Measurements from ENCODE around the gene SAFB2.
"Not testable (repeated sequence)": the region's sequence is repeated elsewhere in the genome, so short reads cannot be mapped to it uniquely, and the experiment has no call there.

Gene SAFB2

GRCh38 chr19:5615756-5616327 is 6.7 kb downstream of the SAFB2 start:
- no peak for ATAC-seq (replicated peaks; ENCODE audit: extremely low read depth, poor library complexity, severe bottlenecking)
- Mint-ChIP-seq H3K36me3 (ENCODE audit: insufficient read depth) (peaks cover 80% of the 10 kb centered on the region), H3K4me3 (no peak overlapping the region), H3K27me3 (no peaks in the 10 kb centered on the region), H3K27ac (ENCODE audit: low read depth) (no peak overlapping the region), H3K9me3 (no peaks in the 10 kb centered on the region), H3K4me1 (peaks cover 38% of the 10 kb centered on the region)
- no peak for DNase-seq (ENCODE audit: low spot score in 2 of 2)

DNA sequence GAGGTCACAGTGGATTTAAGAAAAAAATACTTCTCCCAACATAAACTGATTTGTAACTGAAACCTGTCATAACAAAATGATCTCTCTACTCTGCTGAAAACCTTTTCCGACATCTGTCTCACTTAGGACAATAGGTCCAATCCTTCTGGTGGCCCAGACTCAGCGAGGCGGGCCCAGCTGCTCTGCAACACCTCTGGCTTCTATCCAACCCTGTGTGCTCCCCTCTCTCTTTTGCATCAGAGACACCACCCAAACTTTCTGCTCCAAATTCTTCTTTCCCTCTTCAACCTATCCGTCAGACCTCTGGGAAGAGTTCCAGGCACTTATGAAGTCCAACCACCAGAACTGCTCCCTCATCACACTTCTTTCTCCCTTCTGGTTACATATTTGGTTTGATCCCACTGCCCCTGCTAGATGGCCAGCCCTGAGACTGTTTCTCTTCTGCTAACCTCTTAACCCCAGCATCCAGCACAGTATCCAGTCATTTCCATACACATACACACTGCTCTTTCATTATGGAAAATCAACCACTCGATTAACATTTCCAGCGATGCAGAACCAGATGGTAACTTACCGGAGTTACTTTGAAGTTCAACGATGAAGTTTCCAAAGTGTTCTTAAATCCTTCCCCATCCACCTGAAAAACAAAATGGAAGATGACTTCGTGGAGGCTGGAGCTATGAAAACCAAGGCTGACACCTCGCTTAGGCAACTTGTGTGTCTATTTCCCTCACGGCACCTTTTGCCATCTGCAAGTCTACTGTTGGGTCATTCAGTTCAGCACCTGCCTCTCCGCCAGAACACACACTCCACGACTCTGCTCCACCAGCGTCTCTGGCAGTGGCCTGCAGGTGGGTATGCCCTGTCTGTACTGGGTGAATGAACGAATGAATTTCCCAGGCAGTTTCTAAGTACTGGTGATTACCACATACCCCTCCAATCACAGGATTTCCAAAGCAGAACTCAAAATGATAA is 9.4 kb downstream of the SAFB2 start:
- no peaks in the 10 kb centered on the region for H3K9me3 Mint-ChIP-seq
- H3K4me3 Mint-ChIP-seq: no peak overlapping the region
- ATAC-seq (replicated peaks; ENCODE audit: extremely low read depth, poor library complexity, severe bottlenecking) (no peak), DNase-seq (ENCODE audit: low spot score in 2 of 2) (no peak)
- peaks cover 21% of the 10 kb centered on the region for H3K4me1 Mint-ChIP-seq
- H3K27ac Mint-ChIP-seq (ENCODE audit: low read depth): peak overlapping the region; percentile 67
- no peaks in the 10 kb centered on the region for H3K27me3 Mint-ChIP-seq
- peaks cover 89% of the 10 kb centered on the region for H3K36me3 Mint-ChIP-seq (ENCODE audit: insufficient read depth)

- H3K4me1 Mint-ChIP-seq: peaks cover 42% of the 10 kb centered on the region
- no peak for ATAC-seq (replicated peaks; ENCODE audit: extremely low read depth, poor library complexity, severe bottlenecking)
- no peaks in the 10 kb centered on the region for H3K27me3 Mint-ChIP-seq
- no peak for DNase-seq (ENCODE audit: low spot score in 2 of 2)
- H3K36me3 Mint-ChIP-seq (ENCODE audit: insufficient read depth): peaks cover 89% of the 10 kb centered on the region
- H3K27ac Mint-ChIP-seq (ENCODE audit: low read depth): peak overlapping the region; percentile 1
- H3K4me3 Mint-ChIP-seq: no peak overlapping the region
- no peaks in the 10 kb centered on the region for H3K9me3 Mint-ChIP-seq
Observed at GRCh38 chr19:5609881-5610448, 12.6 kb downstream of the SAFB2 start.

GRCh38 chr19:5608766-5609165 is 13.8 kb downstream of the SAFB2 start:
- peaks cover 41% of the 10 kb centered on the region for H3K4me1 Mint-ChIP-seq
- not testable (repeated sequence) for H3K9me3 Mint-ChIP-seq

DNA sequence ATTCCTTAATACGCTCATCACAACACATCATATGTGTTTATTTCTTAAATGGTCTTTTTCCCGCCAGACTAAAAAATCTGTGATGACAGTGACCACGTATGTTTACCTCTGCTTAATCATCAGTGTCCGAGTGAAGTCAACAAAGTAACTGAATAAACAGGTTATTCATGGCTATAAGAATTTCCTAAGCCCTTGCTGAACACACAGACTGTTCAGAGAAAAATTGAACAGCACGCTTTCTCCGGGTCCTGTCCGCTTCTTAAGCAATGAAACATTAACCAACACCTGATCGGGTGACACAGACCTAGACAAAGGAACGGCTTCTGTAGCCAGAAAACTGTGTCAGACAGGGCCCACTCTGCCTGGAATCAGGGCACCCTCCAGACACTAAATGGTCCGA is 14.3 kb downstream of the SAFB2 start:
- H3K27me3 Mint-ChIP-seq: no peaks in the 10 kb centered on the region
- ATAC-seq (replicated peaks; ENCODE audit: extremely low read depth, poor library complexity, severe bottlenecking): no peak
- H3K4me3 Mint-ChIP-seq: no peak overlapping the region
- H3K9me3 Mint-ChIP-seq: no peaks in the 10 kb centered on the region
- no peak overlapping the region for H3K27ac Mint-ChIP-seq (ENCODE audit: low read depth)
- peaks cover 87% of the 10 kb centered on the region for H3K36me3 Mint-ChIP-seq (ENCODE audit: insufficient read depth)
- DNase-seq (ENCODE audit: low spot score in 2 of 2): no peak
- H3K4me1 Mint-ChIP-seq: peaks cover 36% of the 10 kb centered on the region

More at GRCh38 chr19:5608766-5609165, 13.8 kb downstream of the SAFB2 start:
- not testable (repeated sequence) for H3K27me3 Mint-ChIP-seq; H3K27ac Mint-ChIP-seq (ENCODE audit: low read depth); H3K4me3 Mint-ChIP-seq; ATAC-seq (replicated peaks; ENCODE audit: extremely low read depth, poor library complexity, severe bottlenecking); DNase-seq (ENCODE audit: low spot score in 2 of 2)
- peaks cover 88% of the 10 kb centered on the region for H3K36me3 Mint-ChIP-seq (ENCODE audit: insufficient read depth)

DNA sequence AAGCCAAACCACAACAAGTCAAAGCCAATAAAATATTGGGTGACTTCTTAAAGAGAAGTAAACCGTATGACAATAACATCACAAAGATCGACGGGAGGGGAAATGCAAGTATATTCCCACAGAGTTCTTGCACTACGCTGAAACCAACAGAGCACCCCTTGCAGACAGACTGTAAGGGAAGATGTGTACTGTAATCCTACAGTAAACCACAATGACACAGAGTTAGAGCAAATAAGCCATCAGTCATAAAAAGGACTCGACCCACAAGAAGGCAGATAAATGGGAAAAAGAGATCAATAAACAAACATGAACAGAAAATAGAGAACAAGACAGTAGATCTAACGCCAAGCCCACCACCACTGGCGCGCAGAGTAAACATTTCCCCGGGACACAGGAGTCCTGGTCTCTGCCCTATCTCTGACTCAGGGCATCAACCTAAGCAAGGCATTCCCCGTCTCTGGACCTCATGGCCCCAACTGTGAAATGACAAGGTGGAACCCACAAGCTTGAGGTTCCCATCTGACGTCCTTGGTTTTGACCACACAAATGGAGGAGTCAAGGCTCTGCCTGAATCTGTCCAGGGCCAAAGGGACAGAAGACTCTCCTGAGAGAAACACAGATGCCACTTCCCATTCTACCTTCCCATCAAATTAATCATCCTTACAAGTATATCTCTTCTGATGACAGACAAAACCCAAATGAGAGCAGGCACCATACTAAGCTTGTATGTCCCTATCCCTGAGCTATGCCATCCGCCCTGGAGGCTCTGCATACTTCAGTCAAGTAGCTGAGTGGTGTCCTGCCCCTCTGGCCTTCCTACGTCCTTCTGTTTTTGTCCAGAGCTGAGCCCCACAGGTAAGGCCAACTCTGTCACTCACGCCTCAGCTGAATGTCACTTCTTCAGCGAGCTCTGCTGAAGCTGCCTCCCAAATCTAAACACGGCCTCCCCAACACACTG is 15.0 kb downstream of the SAFB2 start:
- Mint-ChIP-seq H3K4me1 (peaks cover 30% of the 10 kb centered on the region), H3K36me3 (ENCODE audit: insufficient read depth) (peaks cover 86% of the 10 kb centered on the region), H3K27me3 (no peaks in the 10 kb centered on the region), H3K4me3 (no peak overlapping the region), H3K9me3 (no peaks in the 10 kb centered on the region), H3K27ac (ENCODE audit: low read depth) (no peak overlapping the region)
- no peak for ATAC-seq (replicated peaks; ENCODE audit: extremely low read depth, poor library complexity, severe bottlenecking)
- DNase-seq (ENCODE audit: low spot score in 2 of 2): no peak

GRCh38 chr19:5605362-5605761 is 17.2 kb downstream of the SAFB2 start:
- Mint-ChIP-seq H3K4me1 (peaks cover 30% of the 10 kb centered on the region), H3K9me3 (no peaks in the 10 kb centered on the region), H3K36me3 (ENCODE audit: insufficient read depth) (peaks cover 84% of the 10 kb centered on the region), H3K4me3 (no peak overlapping the region), H3K27ac (ENCODE audit: low read depth) (peak overlapping the region; percentile 81), H3K27me3 (no peaks in the 10 kb centered on the region)
- DNase-seq (ENCODE audit: low spot score in 2 of 2): no peak
- ATAC-seq (replicated peaks; ENCODE audit: extremely low read depth, poor library complexity, severe bottlenecking): no peak

DNA sequence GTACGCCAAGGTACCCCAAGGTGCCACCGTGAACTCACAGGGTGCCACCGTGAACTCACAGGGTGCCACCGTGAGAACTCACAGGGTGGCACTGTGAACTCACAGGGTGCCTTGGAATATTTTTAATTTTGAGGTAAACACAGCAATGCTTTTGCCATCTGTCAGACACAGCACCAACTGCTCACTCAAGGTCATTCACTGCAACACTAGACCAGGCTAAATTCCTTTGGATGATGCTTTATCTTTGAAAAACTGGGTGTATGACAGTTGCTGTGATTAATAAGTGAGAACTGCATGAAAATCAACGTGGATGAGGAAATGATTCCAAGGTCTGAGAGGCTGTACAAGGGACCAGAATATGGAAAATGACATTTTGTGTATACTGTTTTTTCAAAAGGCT is 18.9 kb downstream of the SAFB2 start:
- Mint-ChIP-seq H3K27ac (ENCODE audit: low read depth) (no peak overlapping the region), H3K4me1 (peaks cover 36% of the 10 kb centered on the region), H3K9me3 (no peaks in the 10 kb centered on the region), H3K27me3 (no peaks in the 10 kb centered on the region), H3K36me3 (ENCODE audit: insufficient read depth) (peaks cover 83% of the 10 kb centered on the region), H3K4me3 (no peak overlapping the region)
- DNase-seq (ENCODE audit: low spot score in 2 of 2): no peak
- ATAC-seq (replicated peaks; ENCODE audit: extremely low read depth, poor library complexity, severe bottlenecking): no peak

- H3K36me3 Mint-ChIP-seq (ENCODE audit: insufficient read depth): peaks cover 82% of the 10 kb centered on the region
- H3K4me1 Mint-ChIP-seq: peaks cover 21% of the 10 kb centered on the region
- H3K9me3 Mint-ChIP-seq: no peaks in the 10 kb centered on the region
- no peaks in the 10 kb centered on the region for H3K27me3 Mint-ChIP-seq
- peak overlapping the region; percentile 46 for H3K27ac Mint-ChIP-seq (ENCODE audit: low read depth)
- DNase-seq (ENCODE audit: low spot score in 2 of 2) (no peak), ATAC-seq (replicated peaks; ENCODE audit: extremely low read depth, poor library complexity, severe bottlenecking) (no peak)
- H3K4me3 Mint-ChIP-seq: no peak overlapping the region
Observed at GRCh38 chr19:5600797-5601196, 21.8 kb downstream of the SAFB2 start.

GRCh38 chr19:5595745-5596144 is 26.8 kb downstream of the SAFB2 start:
- Mint-ChIP-seq H3K9me3 (no peaks in the 10 kb centered on the region), H3K4me1 (peaks cover 13% of the 10 kb centered on the region), H3K27me3 (no peaks in the 10 kb centered on the region), H3K27ac (ENCODE audit: low read depth) (peak overlapping the region; percentile 68), H3K36me3 (ENCODE audit: insufficient read depth) (peaks cover 89% of the 10 kb centered on the region), H3K4me3 (no peak overlapping the region)
- ATAC-seq (replicated peaks; ENCODE audit: extremely low read depth, poor library complexity, severe bottlenecking) (no peak), DNase-seq (ENCODE audit: low spot score in 2 of 2) (no peak)

DNA sequence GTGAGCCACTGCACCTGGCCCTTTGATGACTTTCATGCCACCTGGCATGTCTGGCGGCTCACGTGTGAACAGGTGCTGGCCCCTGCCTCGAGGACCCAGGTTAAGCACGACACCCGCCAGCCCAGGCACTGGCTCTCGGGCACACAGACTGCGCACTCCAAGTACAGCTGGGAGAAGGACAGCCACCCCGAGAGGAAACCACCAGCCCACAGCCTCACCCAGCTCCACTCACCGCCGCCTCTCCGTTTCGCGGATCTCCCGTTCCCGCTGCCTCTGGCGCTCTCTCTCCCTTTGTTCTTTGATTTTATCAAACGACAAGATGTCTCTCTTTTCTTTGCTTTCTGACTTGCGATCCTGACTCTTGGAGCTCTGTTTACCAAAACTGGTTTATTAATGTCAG is 27.4 kb downstream of the SAFB2 start:
- H3K4me1 Mint-ChIP-seq: peaks cover 10% of the 10 kb centered on the region
- H3K27me3 Mint-ChIP-seq: no peaks in the 10 kb centered on the region
- H3K36me3 Mint-ChIP-seq (ENCODE audit: insufficient read depth): peaks cover 87% of the 10 kb centered on the region
- H3K4me3 Mint-ChIP-seq: no peak overlapping the region
- H3K9me3 Mint-ChIP-seq: no peaks in the 10 kb centered on the region
- no peak for DNase-seq (ENCODE audit: low spot score in 2 of 2)
- no peak for ATAC-seq (replicated peaks; ENCODE audit: extremely low read depth, poor library complexity, severe bottlenecking)
- peak overlapping the region; percentile 68 for H3K27ac Mint-ChIP-seq (ENCODE audit: low read depth)

DNA sequence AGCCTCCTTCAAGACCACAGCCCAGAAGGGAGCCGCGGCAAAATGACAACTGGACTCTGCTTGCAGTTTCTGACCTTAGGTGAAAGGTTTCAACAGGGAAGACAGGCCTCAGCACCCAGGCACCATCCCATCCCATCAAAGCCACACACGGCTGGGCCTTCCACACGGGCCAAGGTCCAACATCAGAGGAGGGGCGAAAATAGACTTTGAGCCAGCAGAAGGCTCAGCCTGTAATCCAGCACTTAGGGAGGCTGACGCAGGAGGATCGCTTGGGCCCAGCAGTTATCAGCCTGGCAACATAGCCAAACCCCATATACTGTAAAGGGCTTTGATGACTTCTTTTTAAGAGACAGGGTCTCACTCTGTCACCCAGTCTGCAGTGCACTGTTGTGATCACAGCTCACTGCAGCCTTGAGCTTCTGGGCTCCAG is 28.0 kb downstream of the SAFB2 start:
- peaks cover 86% of the 10 kb centered on the region for H3K36me3 Mint-ChIP-seq (ENCODE audit: insufficient read depth)
- H3K4me3 Mint-ChIP-seq: no peak overlapping the region
- ATAC-seq (replicated peaks; ENCODE audit: extremely low read depth, poor library complexity, severe bottlenecking): no peak
- H3K4me1 Mint-ChIP-seq: peaks cover 6% of the 10 kb centered on the region
- no peak for DNase-seq (ENCODE audit: low spot score in 2 of 2)
- H3K27me3 Mint-ChIP-seq: no peaks in the 10 kb centered on the region
- no peak overlapping the region for H3K27ac Mint-ChIP-seq (ENCODE audit: low read depth)
- no peaks in the 10 kb centered on the region for H3K9me3 Mint-ChIP-seq
